ENCODE results near the gene NYAP1.
A peak's percentile ranks its signal among the peaks of the same experiment; 100 is the strongest.

Gene NYAP1

GRCh38 chr7:100457033-100457432, 26.7 kb upstream of the NYAP1 start:
- DNase-seq (ENCODE audit: low spot score), result no peak

DNA sequence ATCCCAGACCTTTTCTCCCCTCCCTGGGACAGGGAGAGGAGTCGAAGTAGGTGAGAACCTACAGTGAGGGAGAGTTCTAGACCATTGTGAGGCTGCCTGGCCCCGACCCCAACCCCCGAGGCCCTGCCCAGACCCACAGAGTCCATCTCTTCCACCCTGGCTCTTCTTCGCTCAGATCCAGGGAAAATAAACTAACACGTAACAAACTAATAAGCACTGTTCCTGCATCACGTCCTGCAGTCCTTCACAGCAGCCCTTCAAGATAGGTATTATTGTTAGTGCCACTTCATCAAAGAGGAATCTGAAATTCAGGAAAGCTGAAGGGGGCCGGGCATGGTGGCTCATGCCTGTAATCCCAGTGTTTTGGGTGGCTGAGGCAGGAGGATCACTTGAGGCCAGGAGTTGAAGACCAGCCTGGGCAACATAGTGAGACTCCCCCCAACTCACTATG, 19.5 kb upstream of the NYAP1 start, which contains the start of gene SPACDR:
TSS of gene SPACDR (minus strand) at position 51 of the 451 bp plus-strand sequence. CDS start 235 bp downstream, outside the sequence.
- DNase-seq (ENCODE audit: low spot score), result no peak

- no peak for DNase-seq (ENCODE audit: low spot score)
These were observed 18.9 kb upstream of the NYAP1 start for GRCh38 chr7:100464791-100465190.

- DNase-seq (ENCODE audit: low spot score), result no peak
These were observed 18.4 kb upstream of the NYAP1 start for GRCh38 chr7:100465299-100465698.

DNA sequence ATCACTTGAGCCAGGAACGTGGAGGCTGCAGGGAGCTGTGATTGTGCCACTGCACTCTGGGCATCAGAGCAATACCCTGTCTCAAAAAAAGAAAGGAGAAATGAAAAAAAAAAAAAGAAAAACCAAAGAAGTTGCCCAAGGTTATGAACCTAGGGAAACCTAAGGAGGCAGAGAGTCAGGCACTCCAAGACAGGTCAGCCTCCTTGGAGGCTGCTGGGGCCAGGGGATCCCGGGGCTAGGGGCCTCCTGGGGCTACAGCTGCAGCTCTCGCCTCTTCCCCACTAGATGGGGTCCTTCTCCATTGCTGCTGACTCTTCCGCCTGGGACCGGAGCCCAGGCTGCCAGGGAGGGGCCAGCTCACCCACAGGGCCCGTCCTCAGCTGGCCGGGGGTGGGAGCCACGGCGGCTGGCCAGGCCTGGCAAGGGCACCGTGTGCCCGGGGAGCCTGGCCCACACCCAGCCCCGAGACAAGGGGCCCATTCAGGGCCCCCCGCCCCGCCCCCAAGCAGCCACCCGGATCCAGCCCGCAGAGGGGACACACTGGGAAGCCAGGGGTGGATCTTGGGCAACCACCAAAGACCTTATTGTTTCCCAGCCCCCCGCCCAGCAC, 17.9 kb upstream of the NYAP1 start:
- DNase-seq (ENCODE audit: low spot score), result peak; percentile 55

GRCh38 chr7:100466653-100467605, 16.8 kb upstream of the NYAP1 start:
- no peak for DNase-seq (ENCODE audit: low spot score)

DNA sequence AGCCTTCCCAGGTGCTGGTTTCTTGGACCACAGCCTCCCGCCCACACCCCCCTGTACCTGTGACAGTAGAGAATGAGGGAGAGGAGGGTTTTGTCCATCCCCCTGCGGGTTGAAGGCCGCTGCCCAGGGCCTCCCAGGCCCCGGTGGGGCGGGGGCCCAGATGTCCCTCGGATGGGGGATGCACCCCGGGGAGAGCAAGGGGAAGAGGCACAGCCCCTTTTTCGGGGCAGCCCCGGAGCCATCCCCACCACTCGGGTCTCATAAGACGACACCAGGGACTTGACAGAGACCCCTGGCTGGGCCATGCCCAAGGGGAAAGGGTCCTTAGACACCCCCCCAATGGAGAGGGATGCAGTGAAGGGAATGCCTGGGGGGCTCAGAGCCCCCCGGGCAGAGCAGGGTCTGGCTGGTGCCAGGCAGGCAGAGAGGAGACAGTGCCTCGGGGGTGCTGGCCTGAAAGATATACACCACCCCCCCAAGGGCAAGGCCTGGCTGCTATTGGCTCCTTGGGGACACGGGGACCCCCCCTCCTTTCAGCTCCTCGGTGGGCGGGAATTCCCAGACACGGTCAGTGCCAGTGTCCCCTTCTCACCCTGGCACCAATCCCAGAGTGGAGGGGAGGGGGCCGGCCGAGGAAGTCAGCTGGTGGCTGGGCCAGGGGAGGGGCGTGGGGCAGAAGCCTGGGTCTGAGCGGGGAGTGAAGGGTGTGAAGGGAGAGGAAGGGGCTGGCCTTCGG, 15.9 kb upstream of the NYAP1 start:
- DNase-seq (ENCODE audit: low spot score), result no peak

- peak; percentile 85 for DNase-seq (ENCODE audit: low spot score)
These were observed 14.3 kb upstream of the NYAP1 start for GRCh38 chr7:100469227-100470044.

DNA sequence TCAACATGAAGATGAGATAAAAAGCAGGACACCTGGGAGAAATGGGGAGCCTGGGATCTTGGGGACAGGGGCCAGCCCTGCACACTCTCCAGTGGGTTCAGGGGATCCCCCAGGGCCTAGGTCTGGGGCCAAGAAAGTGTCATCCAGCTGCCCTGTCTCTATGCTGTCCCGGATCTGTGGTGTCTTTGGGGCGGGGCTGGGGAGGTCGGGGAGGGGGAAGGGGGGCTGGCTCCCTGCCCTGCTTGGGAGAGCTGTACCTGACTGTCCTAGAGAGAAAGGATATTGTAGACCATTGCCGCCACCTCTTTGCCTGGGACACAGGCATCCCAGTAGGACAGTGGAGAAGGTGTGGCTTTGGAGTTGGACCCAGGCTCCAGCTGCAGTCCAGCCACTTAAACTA, 12.7 kb upstream of the NYAP1 start:
- DNase-seq (ENCODE audit: low spot score), result no peak

DNA sequence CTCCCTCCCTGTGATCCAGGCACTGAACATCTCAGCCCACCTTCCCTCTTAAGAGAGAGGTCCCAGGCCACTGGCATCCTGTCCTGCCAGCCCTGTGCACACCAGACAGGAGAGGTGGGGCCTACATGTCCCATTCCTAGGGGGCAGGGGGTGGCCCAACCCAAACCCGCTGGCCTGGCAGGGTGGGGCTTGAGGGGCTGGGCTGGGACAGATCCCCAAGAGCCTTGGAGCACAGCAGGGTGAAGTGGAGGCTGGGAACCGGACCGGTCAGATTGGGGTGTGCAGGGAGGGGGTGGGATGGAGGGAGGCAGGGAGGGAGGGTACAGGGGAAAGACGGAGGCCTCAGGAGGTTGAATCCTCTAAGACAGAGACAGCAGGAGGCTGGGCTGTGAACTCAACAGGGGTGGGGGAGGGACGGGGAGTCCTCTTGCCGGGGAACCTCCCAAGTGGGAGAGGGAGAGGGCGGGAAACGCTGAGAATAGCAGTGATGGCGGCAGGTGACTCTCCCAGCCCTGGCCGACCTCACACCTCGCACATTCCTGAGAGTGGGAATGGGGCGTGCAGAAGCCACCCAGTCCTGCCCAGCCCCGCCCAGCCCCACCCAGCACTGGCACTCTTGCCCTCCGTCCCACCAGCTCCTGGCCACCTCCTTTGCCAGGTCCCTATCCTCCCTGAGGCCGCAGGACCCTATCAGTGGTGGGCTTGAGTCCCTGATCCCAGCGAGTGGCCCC, 11.4 kb upstream of the NYAP1 start:
- no peak for DNase-seq (ENCODE audit: low spot score)

DNA sequence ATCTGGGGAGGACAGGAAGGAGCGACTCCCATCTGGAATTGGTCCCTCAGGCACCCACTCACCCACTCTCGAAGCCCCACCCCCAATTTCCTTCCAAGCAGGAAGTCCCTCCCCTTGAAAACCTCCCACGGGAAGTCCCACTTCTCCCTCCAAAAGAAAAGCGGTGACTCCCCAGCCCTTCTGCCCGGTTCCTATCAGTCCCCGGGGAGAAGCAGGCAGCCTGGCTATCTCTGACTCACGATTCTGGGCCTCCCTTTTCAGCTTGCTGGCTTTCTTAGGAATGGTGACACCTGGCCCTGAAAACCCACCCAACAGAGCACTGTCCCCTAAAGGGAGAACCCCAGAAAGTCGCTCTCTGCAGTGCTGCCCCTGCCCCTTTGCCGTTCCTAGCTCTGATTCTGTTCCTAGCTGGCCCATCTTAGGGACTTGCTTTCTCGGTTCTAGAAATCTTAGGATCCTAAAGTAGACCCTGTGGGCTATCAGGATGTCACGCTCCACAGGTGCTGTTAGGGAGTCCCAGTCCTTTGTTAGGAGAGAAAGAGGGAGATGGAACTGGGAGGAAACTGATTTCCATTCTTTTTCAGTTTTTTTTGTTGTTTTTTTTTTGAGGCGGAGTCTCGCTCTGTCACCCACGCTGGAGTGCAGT, 10.8 kb upstream of the NYAP1 start:
- DNase-seq (ENCODE audit: low spot score), result no peak

GRCh38 chr7:100475549-100475948, 8.2 kb upstream of the NYAP1 start:
- DNase-seq (ENCODE audit: low spot score), result no peak

DNA sequence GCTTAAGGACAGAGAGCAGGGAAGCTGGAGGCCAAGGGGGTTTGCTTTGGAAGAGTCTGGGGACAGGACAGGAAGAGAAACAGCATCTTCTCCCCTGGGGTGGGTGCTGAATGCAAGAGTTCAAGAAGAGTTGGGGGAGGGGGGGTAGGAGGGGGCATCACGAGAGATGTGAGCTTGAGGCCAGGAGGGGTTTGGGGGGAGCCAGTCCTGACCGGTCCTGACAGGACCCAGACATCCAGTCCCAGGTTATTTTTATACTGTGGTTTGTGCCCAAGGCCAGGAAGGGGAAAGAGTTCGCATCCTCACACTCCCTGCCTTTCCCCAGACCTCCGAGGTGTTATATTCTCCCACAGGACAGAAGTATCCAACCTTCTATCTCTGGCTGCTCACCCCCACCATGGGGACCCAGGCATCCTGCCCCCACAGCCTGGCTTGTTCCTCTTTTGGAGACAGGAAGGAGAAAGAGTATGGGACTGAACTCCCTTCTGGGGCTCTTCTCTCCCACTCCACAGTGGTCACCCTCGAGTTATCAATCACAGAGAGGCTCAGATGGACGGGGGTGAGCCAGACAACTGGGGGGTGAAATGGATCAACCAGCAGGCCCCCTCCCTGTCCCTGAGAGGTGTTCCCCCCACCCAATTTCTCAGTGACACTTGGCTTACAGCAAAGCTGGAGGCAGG, 7.5 kb upstream of the NYAP1 start:
- DNase-seq (ENCODE audit: low spot score), result no peak

GRCh38 chr7:100476903-100477870, 6.5 kb upstream of the NYAP1 start:
- DNase-seq (ENCODE audit: low spot score), result no peak

- DNase-seq (ENCODE audit: low spot score), result no peak
These were observed 5.9 kb upstream of the NYAP1 start for GRCh38 chr7:100477871-100478267.

- DNase-seq (ENCODE audit: low spot score), result peak; percentile 96
These were observed 4.6 kb upstream of the NYAP1 start, which contains the start of gene TSC22D4 for GRCh38 chr7:100478958-100479660. Gene TSC22D4, minus strand, starts transcription at chr7:100479214. Its CDS starts 1,176 bp downstream, at chr7:100478038.

DNA sequence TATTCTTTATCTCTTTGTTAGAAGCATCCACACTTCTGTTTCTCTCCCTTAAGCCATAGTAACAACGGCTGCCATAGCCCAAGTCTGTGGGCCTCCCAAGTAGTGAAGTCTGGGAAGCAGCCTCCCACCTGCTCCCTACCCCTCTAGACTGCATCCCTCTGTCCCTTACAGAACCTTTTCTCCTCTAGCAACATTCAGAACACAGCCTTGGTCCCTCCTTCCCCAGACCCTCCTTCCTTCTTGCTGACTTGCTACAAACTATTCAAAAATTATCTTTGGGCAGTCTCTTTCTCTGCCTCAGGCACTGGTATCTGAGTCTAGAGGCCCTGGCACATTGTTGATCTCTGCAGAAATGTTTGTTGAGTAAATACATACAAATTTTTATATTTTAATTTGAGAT, 2.3 kb upstream of the NYAP1 start:
- DNase-seq (ENCODE audit: low spot score), result no peak

DNA sequence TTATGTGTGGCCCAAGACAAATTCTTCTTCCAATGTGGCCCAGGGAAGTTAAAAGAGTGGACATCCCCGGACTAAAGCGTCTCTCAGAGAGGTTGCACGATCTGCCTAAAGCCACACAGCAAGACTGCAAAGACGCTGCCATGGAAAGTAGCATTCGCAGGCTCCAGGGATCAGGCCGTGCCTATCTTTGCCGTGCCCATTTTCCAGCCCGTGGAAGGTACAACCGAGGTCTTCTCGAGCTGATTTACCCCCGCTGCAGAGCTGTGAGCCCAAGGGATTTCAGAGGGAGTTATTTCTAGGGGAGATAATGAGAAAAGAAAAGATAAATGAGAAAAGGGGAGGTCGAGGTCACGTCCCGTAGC, 1.0 kb upstream of the NYAP1 start:
- DNase-seq (ENCODE audit: low spot score), result no peak
